Sigmoid colon (tissue), 7 donors: ENCODE results near the gene AADAT. TPM values are rescaled to one million over a fixed set of nuclear protein-coding genes. Genes with fewer than 3 reads are reported as not detected.

Experiments used
- DNase-seq: peaks from one replicate; pipeline ENCODE4 v3.0.0-alpha.2; 2019
- H3K27ac ChIP-seq, 4 donors: fragments of 200-600 bp; sonication (generic); one replicate each; pipeline ENCODE4 v1.5.1; 2016 to 2019; ENCODE audit warnings: mild to moderate bottlenecking in 1 of 4
- H3K27me3 ChIP-seq, 3 donors: fragments of 200-600 bp; sonication (generic); one replicate each; pipeline ENCODE4 v1.5.1; 2019; ENCODE audit warnings: mild to moderate bottlenecking in 1 of 3
- H3K36me3 ChIP-seq, 4 donors: fragments of 200-600 bp; sonication (generic); one replicate each; pipeline ENCODE4 v1.5.1; 2016 to 2019
- H3K4me1 ChIP-seq, 4 donors: fragments of 200-600 bp; sonication (generic); one replicate each; pipeline ENCODE4 v1.5.1; 2017 to 2019
- H3K4me3 ChIP-seq, 4 donors: fragments of 200-600 bp; sonication (generic); one replicate each; pipeline ENCODE4 v1.5.1; 2017 to 2019; ENCODE audit warnings: mild to moderate bottlenecking in 2 of 4, moderate library complexity in 1 of 4
- H3K9me3 ChIP-seq, 4 donors: fragments of 200-600 bp in 3 of 4; sonication (generic) in 3 of 4; one replicate each; pipeline versions ENCODE4 v1.5.1 to v1.6.1; 2013 to 2019
- CTCF ChIP-seq, 4 experiments: fragments of 450-650 bp in 3 of 4; fragments of 200-600 bp in 1 of 4; IDR thresholded peaks; one replicate each; pipeline ENCODE4 v1.5.1; 2016 to 2019; ENCODE audit warnings: antibody characterized with exemption in 4 of 4, mild to moderate bottlenecking in 3 of 4, moderate library complexity in 2 of 4
- EP300 ChIP-seq, 4 donors: sonication (generic); formaldehyde crosslinking; IDR thresholded peaks; one replicate each; pipeline ENCODE4 v1.6.1; 2017; ENCODE audit warnings: antibody characterized with exemption in 4 of 4
- POLR2A ChIP-seq, 2 donors: fragments of 450-650 bp; IDR thresholded peaks; one replicate each; pipeline ENCODE4 v1.6.1; 2016; ENCODE audit warnings: antibody characterized with exemption in 2 of 2, mild to moderate bottlenecking in 2 of 2, moderate library complexity in 2 of 2
- POLR2AphosphoS5 ChIP-seq, 4 donors: sonication (generic); formaldehyde crosslinking; IDR thresholded peaks; one replicate each; pipeline ENCODE4 v1.6.1; 2017; ENCODE audit warnings: antibody characterized with exemption in 4 of 4
- WGBS, 2 donors: extraction: QIAGEN DNeasy Blood & Tissue Kit; methylation state at CpG; one replicate each; pipeline ENCODE4 v1.1.7; 2013; 5-methylcytosine and 5-hydroxymethylcytosine counted together
- intact Hi-C: fragments of 100-400 bp; cut with DNase I; formaldehyde crosslinking; loops from one replicate; pipeline ENCODE4 v1.15.1; 2023
- polyA plus RNA-seq, 3 donors: library from polyadenylated mRNA; stranded (reverse); fragments of 200-250 nt; gene quantifications; one replicate each; pipeline ENCODE4 v1.2.3, GENCODE V29; 2013
- total RNA-seq, 4 donors: library from RNA; depleted of rRNA; stranded (reverse); fragments of >200 nt; gene quantifications; one replicate each; pipeline ENCODE4 v1.1.0, GENCODE V29; 2016
- donor health status: healthy with polysubstance abuse.
- donor health status: Bipolar disorder and iron deficiency.
- donor health status: healthy.

AADAT gene
- total and polyA plus RNA-seq, 7 donors = 0.92 to 12.7 (median 4.3) TPM

GRCh38 chr4:170035231-170035630 is 54.5 kb downstream of the AADAT start:
- Histone ChIP-seq H3K27ac (no peak overlapping the region), H3K4me3 (no peak overlapping the region), H3K9me3 (no peaks in the 10 kb centered on the region), H3K4me1 (no peaks in the 10 kb centered on the region), H3K36me3 (no peaks in the 10 kb centered on the region), H3K27me3 (no peaks in the 10 kb centered on the region)
- DNase-seq = no peak
- WGBS, 2 donors = 95 to 96% methylated on average over 1 of the region's 1 CpG
- TF ChIP-seq CTCF (IDR thresholded peaks at IDR 0.05) (no peak), POLR2A (IDR thresholded peaks at IDR 0.05) (no peak), POLR2AphosphoS5 (IDR thresholded peaks at IDR 0.05) (no peak), EP300 (IDR thresholded peaks at IDR 0.05) (no peak)
- intact Hi-C loops = no loop called here

- intact Hi-C loops = no loop called here
- Histone ChIP-seq H3K9me3 (no peaks in the 10 kb centered on the region), H3K4me1 (no peaks in the 10 kb centered on the region), H3K4me3 (no peak overlapping the region), H3K27me3 (no peaks in the 10 kb centered on the region), H3K36me3 (no peaks in the 10 kb centered on the region), H3K27ac (no peak overlapping the region)
- DNase-seq = no peak
- TF ChIP-seq POLR2AphosphoS5 (IDR thresholded peaks at IDR 0.05) = no peak
- no peak for TF ChIP-seq CTCF (IDR thresholded peaks at IDR 0.05)
- TF ChIP-seq POLR2A (IDR thresholded peaks at IDR 0.05) = no peak
- 91 to 92% methylated on average over 2 of the region's 2 CpGs for WGBS, 2 donors
These were observed 55.8 kb downstream of the AADAT start for GRCh38 chr4:170033999-170034398.

- H3K4me3 ChIP-seq = no peak overlapping the region
- H3K9me3 ChIP-seq = no peaks in the 10 kb centered on the region
- WGBS, 2 donors = 6 to 49% methylated on average over 1 of the region's 1 CpG
- no peaks in the 10 kb centered on the region for H3K36me3 ChIP-seq
- H3K27ac ChIP-seq = no peak overlapping the region
- TF ChIP-seq POLR2AphosphoS5 (IDR thresholded peaks at IDR 0.05) (no peak), EP300 (IDR thresholded peaks at IDR 0.05) (no peak), POLR2A (IDR thresholded peaks at IDR 0.05) (no peak), CTCF (IDR thresholded peaks at IDR 0.05) (no peak)
- H3K4me1 ChIP-seq = peaks cover 4 to 10% (median 9%) of the 10 kb centered on the region in 4 donors
- intact Hi-C loops = no loop called here
- H3K27me3 ChIP-seq = no peaks in the 10 kb centered on the region
- no peak for DNase-seq
These were observed 59.6 kb downstream of the AADAT start for GRCh38 chr4:170030121-170030520.

GRCh38 chr4:170027181-170027829 is 62.5 kb downstream of the AADAT start:
- Histone ChIP-seq H3K36me3 (no peaks in the 10 kb centered on the region), H3K4me3 (peak overlapping the region; percentile 63 to 88 (median 80)), H3K4me1 (peaks cover 4 to 11% (median 9%) of the 10 kb centered on the region in 4 donors), H3K27ac (peak overlapping the region; percentile 91 to 93 (median 93)), H3K9me3 (no peaks in the 10 kb centered on the region), H3K27me3 (no peaks in the 10 kb centered on the region)
- intact Hi-C loops = loop anchor here (2.0 to 5.0 kb wide), 2 partner anchors 271 to 415 kb away; partner anchors contain the start of genes HPF1 and NEK1
- TF ChIP-seq CTCF (IDR thresholded peaks at IDR 0.05) = no peak
- TF ChIP-seq POLR2AphosphoS5 (IDR thresholded peaks at IDR 0.05) = peak in 3 of 4 donors; percentile 27 to 69 (median 29)
- TF ChIP-seq EP300 (IDR thresholded peaks at IDR 0.05) = peak in 1 of 4 donors; percentile 7
- peak; percentile 97 for DNase-seq
- WGBS, 2 donors = 4 to 5% methylated on average over 37 of the region's 37 CpGs
